HCT116 (cell line): ENCODE results near the gene KCND2.

Source experiments
- CTCF ChIP-seq, 3 experiments: fragments of 200-600 bp in 1 of 3; sonication (generic) in 1 of 3; IDR thresholded peaks in 2 of 3; conservative IDR thresholded peaks in 1 of 3; 2 replicates each; pipeline ENCODE4 v1.5.1; 2012 to 2017; ENCODE audit warnings: low read depth in 2 of 3, low read length in 2 of 3, antibody characterized with exemption in 1 of 3, borderline replicate concordance in 1 of 3, control low read depth in 1 of 3, mild to moderate bottlenecking in 1 of 3, mixed read lengths in 1 of 3, mixed run types in 1 of 3, moderate library complexity in 1 of 3; ENCODE audit not compliant: insufficient read depth in 1 of 3
- FOSL1 ChIP-seq: IDR thresholded peaks from 2 replicates; pipeline ENCODE4 v1.6.1; 2012; ENCODE audit warnings: low read depth
- POLR2A ChIP-seq: IDR thresholded peaks from 2 replicates; pipeline ENCODE4 v1.7.0; 2011; ENCODE audit warnings: borderline replicate concordance; ENCODE audit not compliant: insufficient read depth, insufficient read length; ENCODE audit errors: extremely low read depth
- POLR2AphosphoS5 ChIP-seq: IDR thresholded peaks from 2 replicates; pipeline ENCODE4 v1.6.1; 2011; ENCODE audit warnings: mild to moderate bottlenecking, low read depth, low read length, moderate library complexity
- ZBTB33 ChIP-seq: IDR thresholded peaks from 2 replicates; pipeline ENCODE4 v1.6.1; 2011; ENCODE audit warnings: mild to moderate bottlenecking, low read length, moderate library complexity; ENCODE audit not compliant: insufficient replicate concordance; ENCODE audit errors: extremely low read depth
- ZNF274 ChIP-seq: fragments of 200-500 bp; sonication (Bioruptor generic); IDR thresholded peaks from 2 replicates; pipeline ENCODE4 v1.6.1; 2014; ENCODE audit warnings: mild to moderate bottlenecking, low read depth, low read length, inconsistent platforms

GRCh38 chr7:120724955-120725354 is 452.0 kb downstream of the KCND2 start:
- no peak for TF ChIP-seq CTCF (IDR thresholded peaks at IDR 0.05 in 2 of 3, conservative IDR thresholded peaks at IDR 0.05 in 1 of 3; ENCODE audit: borderline replicate concordance in 1 of 3, insufficient read depth in 1 of 3, low read depth in 2 of 3, low read length in 2 of 3)
- TF ChIP-seq FOSL1, result no peak
- no peak for TF ChIP-seq ZBTB33
- TF ChIP-seq POLR2A, result no peak
- no peak for TF ChIP-seq ZNF274
- no peak for TF ChIP-seq POLR2AphosphoS5
